Thyroid gland (tissue), 4 donors: ENCODE data around the gene BANF2. TPM values are rescaled to one million over a fixed set of nuclear protein-coding genes. Genes with fewer than 3 reads are reported as not detected.

ENCODE experiments used
- DNase-seq, 2 donors: peaks; one replicate each; pipeline ENCODE4 v3.0.0-alpha.2; 2019
- H3K27ac ChIP-seq, 3 donors: fragments of 200-600 bp; sonication (generic); 1 replicate in 2 of 3; 2 replicates in 1 of 3; pipeline ENCODE4 v1.5.1; 2016 to 2019; ENCODE audit warnings: mild to moderate bottlenecking in 1 of 3, moderate library complexity in 1 of 3
- H3K27me3 ChIP-seq: fragments of 200-600 bp; sonication (generic); one replicate; pipeline ENCODE4 v1.5.1; 2019
- H3K36me3 ChIP-seq, 2 donors: fragments of 200-600 bp; sonication (generic); one replicate each; pipeline ENCODE4 v1.5.1; 2016 to 2019
- H3K4me1 ChIP-seq, 2 donors: fragments of 200-600 bp; sonication (generic); one replicate each; pipeline ENCODE4 v1.5.1; 2017 to 2019
- H3K4me3 ChIP-seq, 3 donors: fragments of 200-600 bp; sonication (generic); replicated peaks in 1 of 3; 1 replicate in 2 of 3; 2 replicates in 1 of 3; pipeline ENCODE4 v1.5.1; 2016; ENCODE audit warnings: mild to moderate bottlenecking in 1 of 3
- H3K9me3 ChIP-seq: fragments of 200-600 bp; sonication (generic); one replicate; pipeline ENCODE4 v1.5.1; 2017
- CTCF ChIP-seq, 6 experiments: fragments of 200-600 bp in 3 of 6; fragments of 450-650 bp in 3 of 6; sonication (generic) in 3 of 6; IDR thresholded peaks; one replicate each; pipeline ENCODE4 v1.5.1; 2016 to 2019; ENCODE audit warnings: antibody characterized with exemption in 6 of 6, mild to moderate bottlenecking in 2 of 6, inconsistent platforms in 1 of 6, moderate library complexity in 1 of 6
- POLR2A ChIP-seq, 2 donors: fragments of 450-650 bp; IDR thresholded peaks; one replicate each; pipeline ENCODE4 v1.6.1; 2017; ENCODE audit warnings: antibody characterized with exemption in 2 of 2, mild to moderate bottlenecking in 2 of 2, moderate library complexity in 1 of 2
- WGBS, 2 donors: methylation state at CpG; one replicate each; pipeline ENCODE4 v1.1.5; 2017; 5-methylcytosine and 5-hydroxymethylcytosine counted together
- intact Hi-C: fragments of 100-400 bp; cut with DNase I; formaldehyde crosslinking; loops from one replicate; pipeline ENCODE4 v1.15.1; 2023
- total RNA-seq, 4 donors: library from RNA; depleted of rRNA; stranded (reverse); fragments of >200 nt; gene quantifications; one replicate each; pipeline ENCODE4 v1.2.3, GENCODE V29; 2016

The BANF2 gene
- total RNA-seq, 4 donors from 2014 or later: 15.2 TPM; not detected in 3

GRCh38 chr20:17683218-17684076, 16.3 kb upstream of the BANF2 start:
- no peak for DNase-seq
- TF ChIP-seq CTCF (IDR thresholded peaks at IDR 0.05) (no peak), POLR2A (IDR thresholded peaks at IDR 0.05) (no peak)
- Histone ChIP-seq H3K9me3 (no peaks in the 10 kb centered on the region), H3K36me3 (no peaks in the 10 kb centered on the region), H3K27me3 (no peaks in the 10 kb centered on the region), H3K4me3 (no peak overlapping the region), H3K27ac (no peak overlapping the region), H3K4me1 (peaks cover 22 to 24% of the 10 kb centered on the region in 2 donors)
- intact Hi-C loops: loop anchor here (10.0 kb wide), 1 partner anchor 211 kb away; no protein-coding TSS in a partner anchor
- WGBS, 2 donors: 77 to 86% methylated on average over 10 of the region's 10 CpGs

- Histone ChIP-seq H3K4me3 (no peak overlapping the region), H3K27ac (no peak overlapping the region), H3K4me1 (peaks cover 14 to 16% of the 10 kb centered on the region in 2 donors), H3K27me3 (no peaks in the 10 kb centered on the region), H3K36me3 (no peaks in the 10 kb centered on the region), H3K9me3 (no peaks in the 10 kb centered on the region)
- WGBS, 2 donors: 83 to 94% methylated on average over 12 to 13 of the region's 13 CpGs
- intact Hi-C loops: loop anchor here (10.0 kb wide), 1 partner anchor 211 kb away; no protein-coding TSS in a partner anchor
- DNase-seq: no peak
- no peak for TF ChIP-seq CTCF (IDR thresholded peaks at IDR 0.05)
These were observed 15.5 kb upstream of the BANF2 start for GRCh38 chr20:17684077-17684888.

- Histone ChIP-seq H3K4me1 (peaks cover 7 to 8% of the 10 kb centered on the region in 2 donors), H3K27me3 (no peaks in the 10 kb centered on the region), H3K9me3 (no peaks in the 10 kb centered on the region), H3K36me3 (no peaks in the 10 kb centered on the region), H3K27ac (no peak overlapping the region), H3K4me3 (no peak overlapping the region)
- DNase-seq: no peak
- 79 to 88% methylated on average over 1 of the region's 1 CpG for WGBS, 2 donors
- TF ChIP-seq CTCF (IDR thresholded peaks at IDR 0.05): no peak
- TF ChIP-seq POLR2A (IDR thresholded peaks at IDR 0.05): no peak
- intact Hi-C loops: loop anchor here (10.0 kb wide), 1 partner anchor 210 kb away; no protein-coding TSS in a partner anchor
These were observed 14.6 kb upstream of the BANF2 start for GRCh38 chr20:17685168-17685567.

- no peak for TF ChIP-seq POLR2A (IDR thresholded peaks at IDR 0.05)
- TF ChIP-seq CTCF (IDR thresholded peaks at IDR 0.05): no peak
These were observed 12.0 kb upstream of the BANF2 start for GRCh38 chr20:17687800-17688199.

More at GRCh38 chr20:17687800-17688199, 12.0 kb upstream of the BANF2 start:
- H3K36me3 ChIP-seq: no peaks in the 10 kb centered on the region
- DNase-seq: no peak
- WGBS, 2 donors: 89 to 91% methylated on average over 3 of the region's 3 CpGs
- no peak overlapping the region for H3K4me3 ChIP-seq
- no peaks in the 10 kb centered on the region for H3K27me3 ChIP-seq
- H3K9me3 ChIP-seq: no peaks in the 10 kb centered on the region
- no peak overlapping the region for H3K27ac ChIP-seq
- intact Hi-C loops: loop anchor here (10.0 kb wide), 1 partner anchor 207 kb away; no protein-coding TSS in a partner anchor
- H3K4me1 ChIP-seq: peaks cover 6 to 13% of the 10 kb centered on the region in 2 donors
